Medulla oblongata (tissue), 1 donor: ENCODE results near the gene HARS1.
A peak's percentile ranks its signal among the peaks of the same experiment; 100 is the strongest.
"Not testable (repeated sequence)": the region's sequence is repeated elsewhere in the genome, so short reads cannot be mapped to it uniquely, and the experiment has no call there.

Source experiments
- DNase-seq: peaks from one replicate; pipeline ENCODE4 v3.0.0-alpha.2; 2015; ENCODE audit errors: extremely low spot score

HARS1 gene, protein sequence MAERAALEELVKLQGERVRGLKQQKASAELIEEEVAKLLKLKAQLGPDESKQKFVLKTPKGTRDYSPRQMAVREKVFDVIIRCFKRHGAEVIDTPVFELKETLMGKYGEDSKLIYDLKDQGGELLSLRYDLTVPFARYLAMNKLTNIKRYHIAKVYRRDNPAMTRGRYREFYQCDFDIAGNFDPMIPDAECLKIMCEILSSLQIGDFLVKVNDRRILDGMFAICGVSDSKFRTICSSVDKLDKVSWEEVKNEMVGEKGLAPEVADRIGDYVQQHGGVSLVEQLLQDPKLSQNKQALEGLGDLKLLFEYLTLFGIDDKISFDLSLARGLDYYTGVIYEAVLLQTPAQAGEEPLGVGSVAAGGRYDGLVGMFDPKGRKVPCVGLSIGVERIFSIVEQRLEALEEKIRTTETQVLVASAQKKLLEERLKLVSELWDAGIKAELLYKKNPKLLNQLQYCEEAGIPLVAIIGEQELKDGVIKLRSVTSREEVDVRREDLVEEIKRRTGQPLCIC

DNA sequence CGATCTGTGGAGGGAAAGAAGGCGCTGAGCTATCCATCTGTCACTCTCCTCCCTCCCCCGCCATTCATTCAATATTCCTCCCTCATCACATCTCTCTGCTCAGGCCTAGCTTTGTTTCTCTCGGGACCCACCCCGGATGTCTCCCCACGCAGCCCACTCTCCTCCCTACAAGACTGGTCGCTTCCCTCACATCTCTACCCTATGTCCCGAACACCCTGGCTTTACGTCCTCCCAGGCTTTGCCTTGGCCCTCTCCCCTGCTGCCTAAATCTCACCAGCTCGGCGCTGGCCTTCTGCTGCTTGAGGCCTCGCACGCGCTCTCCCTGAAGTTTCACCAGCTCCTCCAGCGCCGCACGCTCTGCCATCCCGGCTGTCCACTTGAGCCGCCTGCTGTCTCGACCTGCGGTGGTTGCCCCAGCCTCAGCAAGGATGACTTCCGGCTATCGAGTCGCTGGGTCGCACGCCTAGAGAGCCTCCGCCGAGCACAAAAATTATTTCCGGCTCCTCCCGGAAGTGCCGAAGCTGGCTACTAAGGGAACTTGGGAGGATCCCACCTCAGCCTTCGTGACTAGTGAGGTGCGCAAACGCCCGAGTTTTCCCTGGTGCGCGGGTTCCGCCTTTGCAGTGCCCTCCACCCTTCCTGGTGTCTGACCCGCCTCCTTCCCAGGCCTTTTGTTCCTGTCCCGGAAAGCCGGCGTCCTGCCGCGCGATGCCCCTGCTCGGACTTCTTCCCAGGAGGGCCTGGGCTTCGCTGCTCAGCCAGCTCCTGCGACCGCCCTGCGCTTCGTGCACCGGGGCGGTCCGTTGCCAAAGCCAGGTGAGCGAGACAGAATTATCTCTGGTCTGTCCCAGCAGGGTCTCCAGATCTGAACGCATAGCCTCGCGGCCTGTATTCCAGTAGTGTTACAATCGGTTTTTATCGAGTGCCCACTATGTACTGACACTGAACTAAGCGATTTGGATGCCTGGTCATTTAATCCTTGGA lies at the start of gene HARS1, which contains the start of gene HARS2:
Gene HARS1, minus strand, starts transcription at position 430 of the 984 bp plus-strand sequence. Its CDS starts 66 bp downstream, at position 364.
Gene HARS2, plus strand, starts transcription at position 515 of the 984 bp plus-strand sequence. Its CDS starts 194 bp downstream, at position 709.
- DNase-seq = peak; percentile 94

DNA sequence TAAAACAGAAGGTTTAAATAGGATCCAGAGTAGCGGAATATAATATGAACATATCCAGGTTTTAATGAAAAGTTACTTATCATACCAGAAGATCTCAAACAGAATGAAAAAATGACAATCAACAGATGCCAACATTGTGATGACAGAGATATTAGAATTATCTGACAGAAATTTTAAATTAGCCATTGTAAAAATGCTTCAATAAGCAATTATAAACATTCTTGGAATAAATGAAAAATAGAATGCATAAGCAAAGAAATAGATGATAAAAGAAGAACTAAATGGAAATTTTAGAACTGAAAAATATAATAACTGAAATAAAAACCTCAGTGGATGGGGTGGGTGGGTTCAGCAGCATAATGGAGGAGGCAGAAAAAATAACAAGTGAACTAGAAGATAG lies 46.3 kb upstream of the HARS1 start:
- no peak for DNase-seq

DNA sequence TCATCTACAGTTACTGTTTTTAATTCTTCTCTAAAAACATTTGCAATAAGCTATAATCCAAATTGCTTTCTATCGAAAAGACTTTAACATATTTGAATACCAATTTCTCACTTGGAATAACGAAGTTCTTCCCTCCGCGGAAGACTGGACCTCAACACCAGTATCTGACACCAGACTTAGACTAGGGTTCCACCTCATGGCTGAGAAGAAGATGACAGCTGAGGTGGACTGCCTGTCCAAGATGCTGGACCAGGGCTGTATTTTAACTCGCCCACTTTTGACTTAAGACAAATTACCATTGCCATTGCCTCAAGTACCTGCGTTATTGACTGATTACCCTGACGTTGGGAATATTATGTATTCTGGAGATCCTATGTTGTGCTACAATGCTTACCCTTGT lies 43.2 kb upstream of the HARS1 start:
- DNase-seq = no peak

DNA sequence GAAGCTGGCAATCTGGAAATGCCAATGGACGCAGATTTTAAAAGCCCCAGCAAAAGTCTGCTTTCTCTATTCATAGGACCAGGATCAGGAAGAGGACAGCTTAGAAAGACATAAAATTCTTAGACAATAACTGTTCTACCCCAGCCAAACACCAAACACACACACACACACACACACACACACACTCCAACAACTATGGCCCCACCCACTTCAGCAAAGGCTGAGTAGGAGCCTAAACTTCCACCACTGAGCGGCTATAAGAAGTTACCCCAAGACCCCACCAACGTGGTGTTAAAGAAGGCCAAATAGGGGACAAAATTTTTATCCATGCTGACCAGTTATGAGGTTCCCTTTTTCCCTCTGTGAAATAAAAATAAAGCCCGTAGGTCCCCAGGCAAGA lies 41.9 kb upstream of the HARS1 start:
- no peak for DNase-seq

DNA sequence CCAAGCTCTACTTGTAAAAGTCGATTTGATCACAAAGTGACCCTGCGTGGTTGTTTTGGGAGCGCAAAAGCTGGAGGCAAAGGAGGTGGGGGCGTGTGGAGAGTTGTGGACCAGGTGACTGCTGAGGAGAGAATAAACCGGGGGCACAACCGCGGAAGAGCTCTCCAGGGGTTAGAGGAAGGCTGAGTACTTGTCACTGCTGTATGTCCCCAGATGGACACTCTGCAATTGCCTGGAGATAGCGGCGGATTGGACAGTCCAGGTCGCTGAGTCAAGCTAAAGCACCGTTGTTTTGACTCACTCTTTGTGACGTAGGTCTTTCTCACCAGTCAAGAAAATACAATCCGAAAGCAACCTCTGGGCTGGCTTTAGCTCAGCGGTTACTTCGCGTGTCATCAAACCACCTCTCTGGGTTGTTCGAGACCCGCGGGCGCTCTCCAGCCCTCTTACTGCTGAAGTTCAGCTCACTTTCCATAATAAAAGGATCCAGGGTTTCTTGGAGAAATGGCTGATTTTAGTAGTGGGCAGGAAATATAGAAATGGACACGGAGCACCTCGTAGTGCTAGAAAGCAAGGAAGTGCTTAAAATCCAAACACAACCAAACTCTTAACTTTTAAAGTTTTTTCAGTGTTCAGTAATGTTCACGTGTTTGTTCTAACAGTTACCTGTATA lies 34.8 kb upstream of the HARS1 start:
- DNase-seq = peak; percentile 27

DNA sequence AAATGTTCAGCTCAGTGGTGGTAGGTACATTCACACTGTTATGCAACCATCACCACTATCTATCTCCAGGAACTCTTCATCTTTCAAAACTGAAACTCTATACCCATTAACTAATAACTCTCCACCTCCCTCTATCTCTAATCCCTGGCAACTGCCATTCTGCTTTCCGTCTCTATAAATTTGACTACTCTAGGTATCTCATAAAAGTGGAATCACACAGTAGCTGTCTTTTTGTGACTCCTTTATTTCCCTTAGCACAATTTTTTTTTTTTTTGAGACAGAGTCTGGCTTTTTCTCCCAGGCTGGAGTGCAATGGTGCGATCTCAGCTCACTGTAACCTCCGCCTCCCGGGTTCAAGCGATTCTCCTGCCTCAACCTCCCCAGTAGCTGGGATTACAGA lies 30.2 kb upstream of the HARS1 start:
- DNase-seq = not testable (repeated sequence)

DNA sequence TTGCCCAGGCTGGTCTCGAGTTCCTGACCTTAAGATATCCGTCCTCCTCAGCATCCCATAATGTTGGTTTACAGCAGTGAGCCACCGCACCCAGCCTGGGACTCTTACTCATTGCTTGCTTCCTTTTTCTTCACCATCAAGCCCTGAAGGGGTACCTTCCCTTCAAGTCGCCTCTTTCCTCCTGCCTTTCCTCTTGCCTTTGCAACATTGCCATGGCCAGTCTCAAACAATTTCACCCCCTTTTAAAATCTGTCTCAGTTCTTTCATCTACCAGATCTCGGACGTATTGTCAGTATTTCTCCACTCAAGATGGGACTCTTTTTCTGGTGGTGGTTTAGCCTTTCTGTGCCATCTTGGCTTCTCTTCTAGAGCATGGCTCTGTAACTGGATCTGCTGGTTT lies 29.6 kb upstream of the HARS1 start:
- not testable (repeated sequence) for DNase-seq

DNA sequence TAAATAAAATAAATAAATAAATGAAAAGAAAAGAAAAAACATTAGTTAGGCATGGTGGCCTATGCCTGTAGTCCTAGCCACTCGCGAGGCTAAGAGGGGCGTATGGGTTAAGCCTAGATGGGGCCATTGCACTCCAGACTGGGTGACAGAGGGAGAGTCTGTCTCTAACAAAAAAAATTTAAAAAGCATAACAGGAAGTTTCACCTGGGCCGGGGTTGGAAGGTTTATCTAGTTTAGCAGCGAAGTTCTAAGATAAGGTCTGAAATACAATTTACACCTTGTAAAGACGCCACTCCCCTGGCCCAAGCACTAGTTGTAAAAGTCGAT lies 27.1 kb upstream of the HARS1 start:
- no peak for DNase-seq

DNA sequence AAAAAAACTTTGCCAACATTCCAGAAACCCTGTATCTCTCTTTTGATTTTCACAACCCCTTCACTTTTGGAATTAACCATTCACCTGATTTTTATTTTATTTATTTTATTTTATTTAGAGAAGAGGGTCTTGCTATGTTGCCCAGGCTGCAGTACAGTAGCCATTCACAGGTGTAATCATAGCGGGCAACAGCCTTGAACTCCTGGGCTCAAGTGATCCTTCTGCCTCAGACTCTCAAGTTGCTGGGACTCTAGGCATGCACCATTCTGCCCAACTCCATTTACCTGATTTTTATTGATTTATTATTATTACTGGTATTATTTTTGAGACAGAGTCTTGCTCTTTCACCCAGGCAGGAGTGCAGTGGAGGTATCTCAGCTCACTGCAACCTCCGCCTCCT lies 25.1 kb upstream of the HARS1 start:
- DNase-seq = not testable (repeated sequence)

DNA sequence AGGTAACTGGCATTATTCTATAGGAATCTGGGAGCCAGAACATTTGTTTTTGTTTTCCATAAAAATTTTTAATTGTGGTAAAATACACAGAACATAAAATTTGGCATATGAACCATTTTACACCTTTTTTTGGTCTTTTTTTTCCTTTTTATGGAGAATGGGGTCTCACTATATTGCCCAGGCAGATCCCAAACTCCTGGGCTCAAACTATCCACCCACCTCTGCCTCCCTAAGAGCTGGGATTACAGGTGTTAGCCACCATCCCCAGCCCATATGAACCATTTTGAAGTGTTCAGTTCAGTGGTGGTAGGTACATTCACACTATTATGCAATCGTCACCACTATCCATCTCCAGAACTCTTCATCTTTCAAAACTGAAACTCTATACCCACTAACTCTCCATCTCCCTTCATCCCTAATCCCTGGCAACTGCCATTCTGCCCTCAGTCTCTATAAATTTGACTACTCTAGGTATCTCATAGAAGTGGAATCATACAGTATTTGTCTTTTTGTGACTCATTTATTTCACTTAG lies 22.5 kb upstream of the HARS1 start:
- DNase-seq = no peak

DNA sequence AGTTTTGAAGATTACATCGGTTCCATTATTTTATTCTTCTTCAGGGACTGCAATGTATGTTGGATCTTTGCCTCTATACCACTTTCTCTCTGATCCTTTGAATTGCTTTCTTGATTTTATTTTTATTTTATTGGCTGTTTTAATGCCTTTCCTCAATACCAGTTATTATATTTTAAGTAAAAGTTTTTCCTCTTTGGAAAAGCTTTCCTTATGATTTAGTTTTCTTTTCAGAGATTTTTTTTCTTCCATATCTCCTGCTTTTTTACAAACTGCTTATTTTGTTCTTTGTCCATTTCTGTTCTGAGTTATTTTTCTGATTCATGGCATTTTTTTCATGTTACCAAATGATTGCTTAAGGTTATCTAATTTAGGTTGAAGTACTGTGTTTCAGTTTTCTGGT lies 20.6 kb upstream of the HARS1 start:
- DNase-seq = no peak

DNA sequence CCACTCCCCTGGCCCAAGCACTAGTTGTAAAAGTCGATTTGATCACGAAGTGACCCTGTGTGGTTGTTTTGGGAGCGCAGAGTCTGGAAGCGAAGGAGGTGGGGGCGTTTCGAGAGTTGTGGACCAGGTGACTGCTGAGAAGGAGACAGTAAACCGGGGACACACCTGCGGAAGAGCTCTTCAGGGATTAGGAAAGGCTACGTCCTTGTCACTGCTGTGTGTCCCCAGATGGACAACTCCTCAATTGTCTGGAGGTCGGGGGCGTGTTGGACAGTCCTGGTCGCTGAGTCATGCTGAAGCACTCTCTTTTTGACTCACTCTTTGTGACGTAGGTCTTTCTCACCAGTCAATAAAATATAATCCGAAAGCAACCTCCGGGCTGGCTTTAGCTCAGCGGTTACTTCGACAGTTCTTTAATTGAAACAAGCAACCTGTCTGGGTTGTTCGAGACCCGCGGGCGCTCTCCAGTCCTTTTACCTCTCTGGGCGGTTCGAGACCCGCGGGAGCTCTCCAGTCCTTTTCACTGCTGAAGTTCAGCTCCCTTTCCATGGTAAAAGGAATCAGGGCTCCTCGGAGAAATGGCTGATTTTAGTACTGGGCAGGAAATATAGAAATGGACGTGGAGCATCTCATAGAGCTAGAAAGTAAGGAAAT lies 19.9 kb upstream of the HARS1 start:
- DNase-seq = peak; percentile 94

DNA sequence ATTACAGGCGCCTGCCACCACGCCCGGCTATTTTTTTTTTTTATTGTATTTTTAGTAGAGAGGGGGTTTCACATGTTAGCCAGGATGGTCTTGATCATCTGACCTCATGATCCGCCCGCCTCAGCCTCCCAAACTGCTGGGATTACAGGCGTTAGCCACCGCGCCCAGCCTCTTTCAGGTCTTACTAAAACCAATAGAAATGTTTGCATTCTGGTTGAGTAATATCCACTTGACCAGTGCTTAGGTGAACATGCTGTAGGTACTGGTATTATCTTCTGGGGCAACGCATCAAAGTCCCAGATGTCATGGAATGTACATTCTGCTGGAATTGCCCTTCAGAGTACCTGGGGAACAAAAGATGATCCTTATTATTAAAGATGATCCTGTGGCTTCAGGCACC lies 17.6 kb upstream of the HARS1 start:
- DNase-seq = not testable (repeated sequence)

DNA sequence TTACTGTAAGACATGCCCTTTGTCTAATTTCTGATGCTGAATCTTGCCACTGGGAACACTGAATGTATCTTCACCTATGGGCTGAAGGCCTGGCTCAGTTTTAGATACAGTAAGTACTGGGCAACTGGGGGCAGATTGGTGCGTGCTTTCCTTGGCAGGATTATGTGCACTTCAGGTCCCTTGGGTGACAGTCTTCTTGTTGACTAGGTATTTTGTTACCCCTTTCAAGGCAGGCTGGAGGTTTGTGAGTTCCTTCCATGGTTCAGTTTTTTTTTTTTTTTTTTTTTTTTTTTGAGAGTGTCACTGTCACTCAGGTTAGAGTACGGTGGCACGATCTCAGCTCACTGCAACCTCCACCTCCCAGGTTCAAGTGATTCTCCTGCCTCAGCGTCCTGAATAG lies 16.6 kb upstream of the HARS1 start:
- no peak for DNase-seq

DNA sequence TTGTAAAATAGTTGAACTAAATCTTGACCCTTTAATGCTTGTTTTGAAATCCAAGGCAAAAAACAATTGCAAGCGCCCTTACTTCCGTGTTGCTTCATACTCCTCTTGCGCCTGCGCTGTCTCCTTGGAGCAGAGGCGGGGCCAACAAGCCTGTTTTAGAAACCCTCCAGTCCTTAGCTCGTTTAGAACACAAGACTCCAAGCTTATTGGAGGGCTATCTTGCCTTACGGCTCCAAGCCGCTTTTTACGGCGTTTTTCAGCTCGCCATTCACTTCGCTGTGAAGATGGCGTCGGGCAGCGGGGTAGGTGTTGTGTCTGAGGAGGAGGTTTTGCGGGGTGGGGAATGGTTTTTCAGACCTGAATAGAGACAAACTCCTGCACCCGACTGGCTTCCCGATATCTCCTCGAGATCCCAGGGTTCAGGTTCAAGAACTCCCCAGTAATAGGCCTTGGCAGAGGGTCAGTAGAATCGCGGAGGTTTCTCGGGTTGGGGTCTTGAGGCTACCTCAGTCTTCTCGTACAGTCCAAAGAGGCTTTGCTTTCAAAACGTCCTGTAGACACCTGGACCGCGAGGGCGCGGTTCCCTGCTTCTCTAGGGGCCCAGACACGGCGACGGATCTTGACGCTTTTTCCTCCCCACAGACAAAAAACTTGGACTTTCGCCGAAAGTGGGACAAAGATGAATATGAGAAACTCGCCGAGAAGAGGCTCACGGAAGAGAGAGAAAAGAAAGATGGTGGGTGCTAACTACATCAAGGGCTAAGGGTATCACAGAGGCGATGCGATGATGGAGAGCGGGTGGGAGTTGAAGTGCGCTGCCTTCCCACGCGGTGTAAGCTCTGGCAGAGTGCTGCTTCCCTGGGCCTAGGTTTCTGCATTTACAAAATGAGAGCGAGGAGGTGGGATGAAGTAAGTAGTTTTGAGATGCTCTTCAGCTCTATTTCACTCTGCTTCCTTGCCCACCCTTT lies 9.3 kb upstream of the HARS1 start, which contains the start of gene ZMAT2:
Gene ZMAT2, plus strand, starts transcription at position 271 of the 968 bp plus-strand sequence. Its CDS starts 14 bp downstream, at position 285.
- peak; percentile 99 for DNase-seq

DNA sequence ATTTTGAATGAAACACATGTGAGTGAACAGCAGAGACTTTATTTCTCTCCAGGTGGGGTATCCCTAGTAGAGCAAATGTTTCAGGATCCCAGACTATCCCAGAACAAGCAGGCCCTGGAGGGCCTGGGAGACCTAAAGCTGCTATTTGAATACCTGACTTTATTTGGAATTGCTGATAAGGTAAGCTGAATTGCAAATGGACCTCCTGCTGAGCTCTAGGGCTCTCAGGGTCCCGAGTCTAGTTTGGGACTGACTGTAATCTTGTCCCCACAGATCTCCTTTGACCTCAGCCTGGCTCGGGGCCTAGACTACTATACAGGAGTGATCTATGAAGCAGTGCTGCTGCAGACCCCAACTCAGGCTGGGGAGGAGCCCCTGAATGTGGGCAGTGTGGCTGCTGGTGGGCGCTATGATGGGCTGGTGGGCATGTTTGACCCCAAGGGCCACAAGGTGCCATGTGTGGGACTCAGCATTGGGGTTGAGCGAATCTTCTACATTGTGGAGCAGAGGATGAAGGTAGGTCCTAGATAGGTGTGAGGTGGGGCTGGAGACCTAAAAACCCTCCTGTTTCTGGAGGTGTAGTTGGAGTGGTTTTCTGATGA lies 5.8 kb upstream of the HARS1 start:
- DNase-seq = no peak

DNA sequence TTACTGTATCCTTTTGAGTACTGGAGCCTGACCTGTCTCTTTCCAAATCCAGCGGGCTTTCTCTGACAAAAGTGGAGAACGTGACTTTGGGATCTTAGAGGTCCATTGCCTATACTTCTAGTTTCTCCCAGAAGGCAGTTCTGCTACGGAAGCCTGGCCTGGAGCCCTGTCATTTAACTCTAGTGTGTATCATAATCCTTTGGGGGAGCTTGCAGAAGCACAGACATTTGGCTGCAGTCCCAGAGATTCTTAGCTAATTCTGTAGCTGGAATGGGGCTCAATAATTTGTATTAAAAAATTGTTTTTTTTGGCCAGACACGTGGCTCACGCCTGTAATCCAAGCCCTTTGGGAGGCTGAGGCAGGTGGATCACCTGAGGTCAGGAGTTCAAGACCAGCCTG lies 3.1 kb upstream of the HARS1 start:
- no peak for DNase-seq

DNA sequence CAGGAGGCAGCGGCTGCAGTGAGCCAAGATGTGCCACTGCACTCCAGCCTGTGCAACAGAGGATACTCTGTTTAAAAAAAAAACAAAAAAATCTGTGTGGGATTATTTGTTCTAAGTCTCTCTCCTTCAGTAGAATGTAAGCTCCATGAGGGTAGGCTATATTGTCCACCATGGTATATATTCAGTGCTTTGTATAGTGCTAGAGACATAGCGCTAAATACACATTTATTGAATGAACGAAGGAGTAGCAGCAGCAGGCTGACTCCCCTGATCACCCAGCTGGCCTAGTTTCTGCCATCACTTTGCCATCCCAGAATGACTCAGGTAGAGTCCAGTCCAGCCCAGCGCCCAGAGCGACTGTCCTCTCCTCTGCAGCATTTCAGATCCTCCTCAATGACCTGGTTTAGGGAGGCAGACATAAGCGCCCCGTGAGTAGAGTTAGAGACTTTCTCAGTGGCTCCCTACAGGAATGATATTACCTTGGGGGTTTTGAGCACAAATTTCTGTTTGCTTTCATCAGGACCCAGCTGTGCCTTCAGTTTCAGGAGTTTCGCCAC lies 716 bp downstream of the HARS1 start:
- DNase-seq = no peak

DNA sequence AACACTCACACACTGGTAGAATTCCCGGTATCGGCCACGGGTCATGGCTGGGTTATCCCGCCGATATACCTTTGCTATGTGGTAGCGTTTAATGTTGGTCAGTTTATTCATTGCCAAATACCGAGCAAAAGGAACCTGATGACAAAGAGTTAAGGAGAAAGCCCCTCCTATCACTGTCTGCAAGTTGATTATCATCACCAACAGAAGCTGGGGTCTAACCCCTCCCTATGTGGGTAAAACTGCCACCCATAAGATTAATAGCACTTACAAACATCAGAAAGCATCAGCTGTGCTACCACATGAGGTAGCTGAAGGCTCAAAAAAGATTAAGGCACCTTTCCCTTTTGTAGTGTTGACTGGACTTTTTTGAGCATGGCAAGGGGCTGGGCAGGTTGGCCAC lies 12.2 kb downstream of the HARS1 start:
- no peak for DNase-seq
